GM10847 (cell line): ENCODE results near the gene HK1.

Experiments
- POLR2A ChIP-seq: IDR thresholded peaks from 2 replicates; pipeline ENCODE4 v1.6.1; 2011; ENCODE audit not compliant: insufficient read length; ENCODE audit errors: extremely low read depth

HK1 gene

DNA sequence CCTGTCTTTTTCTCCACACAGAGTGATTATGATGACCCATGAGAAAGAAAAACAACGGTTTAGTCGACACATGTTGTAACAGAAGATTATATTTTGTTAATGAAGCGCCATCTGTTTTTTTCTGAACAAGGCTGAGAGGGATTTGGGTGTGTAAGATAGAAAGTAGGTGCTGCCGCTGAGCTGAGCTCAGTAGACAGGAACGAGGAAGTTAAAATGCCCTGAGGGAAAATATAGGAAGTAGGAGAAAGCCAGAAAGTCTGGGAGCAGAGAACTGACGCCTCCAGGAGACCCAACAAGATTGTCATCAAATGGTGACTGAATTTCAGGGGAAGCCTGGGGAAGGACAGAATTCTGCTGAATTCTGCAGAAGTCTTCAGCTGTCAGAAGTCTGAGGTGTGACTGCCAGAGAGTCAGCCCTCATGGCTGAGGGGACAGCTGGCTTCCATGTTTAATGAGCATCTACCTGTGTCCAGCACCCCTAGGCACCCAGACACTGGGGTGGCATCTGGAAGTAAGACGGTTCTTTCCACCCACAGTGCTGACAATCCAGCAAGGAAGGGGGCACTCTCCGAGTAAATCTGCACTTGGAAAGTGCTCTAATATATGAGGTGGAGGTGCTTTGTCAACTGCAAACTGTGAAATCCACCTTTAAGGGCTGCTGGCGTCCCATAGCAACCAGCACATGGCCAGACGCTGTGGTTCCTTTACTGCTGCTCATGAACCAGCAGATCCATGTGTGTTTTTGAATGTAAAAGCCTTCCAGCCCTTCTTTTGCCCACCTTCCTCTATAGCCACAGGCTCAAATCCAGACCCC is 160.4 kb downstream of the HK1 start:
- no peak for TF ChIP-seq POLR2A

GRCh38 chr10:69439350-69439739 is 161.0 kb downstream of the HK1 start:
- TF ChIP-seq POLR2A, result no peak

GRCh38 chr10:69439813-69440506 is 161.7 kb downstream of the HK1 start:
- no peak for TF ChIP-seq POLR2A

- TF ChIP-seq POLR2A, result no peak
Measured at GRCh38 chr10:69443354-69443753, 165.1 kb downstream of the HK1 start.

DNA sequence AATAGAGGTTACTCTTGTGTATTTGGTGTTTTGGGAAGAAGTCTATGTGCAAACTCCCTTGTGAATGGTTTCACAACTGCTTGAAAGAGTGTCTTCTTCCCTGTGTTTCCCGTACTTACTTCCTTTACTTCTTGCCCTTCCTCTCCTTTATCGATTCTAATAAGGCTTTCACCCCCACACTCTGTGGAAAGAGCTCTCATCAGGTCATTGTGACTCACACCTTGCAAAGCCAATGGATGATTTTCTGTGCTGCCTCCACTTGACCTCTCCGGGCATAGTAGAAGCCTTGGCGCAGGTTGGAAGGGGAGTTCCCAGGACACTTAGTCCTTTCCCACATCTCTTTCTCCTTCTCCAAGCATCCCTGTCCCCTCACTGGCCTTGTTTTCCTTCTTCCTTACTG is 166.7 kb downstream of the HK1 start:
- TF ChIP-seq POLR2A, result no peak

DNA sequence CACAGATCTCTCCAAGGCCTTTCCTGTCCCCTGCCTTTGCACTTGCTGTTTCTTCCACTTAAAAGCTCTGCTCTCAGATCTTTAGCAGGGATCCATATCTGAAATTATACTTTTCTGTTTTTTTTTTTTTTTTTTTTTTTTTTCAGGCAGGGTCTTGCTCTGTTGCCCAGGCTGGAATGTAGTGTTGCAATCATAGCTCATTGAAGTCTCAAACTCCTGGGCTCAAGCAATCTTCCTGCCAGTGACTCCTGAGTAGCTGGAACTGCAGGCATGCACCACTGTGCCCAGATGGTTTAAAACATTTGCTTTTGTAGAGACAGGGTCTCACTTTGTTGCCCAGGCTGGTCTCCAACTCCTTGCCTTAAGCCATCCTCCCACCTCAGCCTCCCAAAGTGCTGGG is 167.9 kb downstream of the HK1 start:
- TF ChIP-seq POLR2A, result no peak

DNA sequence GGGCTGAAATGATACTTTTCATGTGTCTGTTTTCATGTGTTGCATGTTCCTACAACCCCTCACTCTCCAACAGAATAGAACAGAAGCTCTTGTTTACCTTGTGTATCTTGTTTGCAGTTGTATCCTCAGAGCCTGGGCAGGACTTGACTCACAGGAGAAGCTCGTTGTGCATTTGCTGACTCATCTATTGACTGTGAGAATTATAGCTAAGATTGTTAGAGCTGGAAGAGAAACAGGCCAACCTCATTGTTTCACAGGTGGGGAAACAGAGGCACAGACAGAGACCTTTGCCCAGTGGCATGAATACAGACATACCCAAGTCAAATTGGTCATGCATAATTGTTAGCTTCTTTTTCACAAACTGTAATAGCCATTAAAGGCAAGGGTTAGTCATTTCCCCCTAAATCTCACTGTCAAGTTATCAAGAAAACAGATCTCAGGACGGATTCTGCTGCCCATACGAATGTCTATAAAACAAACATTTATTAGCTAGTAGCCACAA is 168.4 kb downstream of the HK1 start:
- TF ChIP-seq POLR2A, result no peak

GRCh38 chr10:69449841-69450240 is 171.5 kb downstream of the HK1 start:
- TF ChIP-seq POLR2A, result no peak

DNA sequence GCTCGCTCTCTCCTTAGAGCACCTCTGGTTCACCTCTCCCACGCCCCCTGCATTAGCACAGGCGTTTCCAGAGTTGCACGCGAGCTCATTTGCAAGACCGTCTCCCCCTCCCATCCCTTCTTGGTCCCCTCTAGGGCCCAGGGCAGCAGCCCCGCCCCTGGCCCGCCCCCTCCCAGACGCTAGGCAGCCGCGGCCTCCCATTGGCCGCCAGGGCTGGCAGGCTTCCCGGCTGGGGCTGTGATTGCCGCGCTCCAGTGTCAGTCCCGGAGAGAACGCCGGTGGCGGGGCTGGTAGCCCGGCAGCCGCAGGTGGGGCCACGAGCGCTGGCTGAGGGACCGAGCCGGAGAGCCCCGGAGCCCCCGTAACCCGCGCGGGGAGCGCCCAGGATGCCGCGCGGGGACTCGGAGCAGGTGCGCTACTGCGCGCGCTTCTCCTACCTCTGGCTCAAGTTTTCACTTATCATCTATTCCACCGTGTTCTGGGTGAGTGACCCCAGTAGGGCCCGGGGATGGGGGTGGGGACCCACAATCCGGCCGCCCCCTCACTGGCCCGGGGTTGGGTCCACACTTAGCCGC is 173.0 kb downstream of the HK1 start, which contains the start of gene TSPAN15:
TSS of gene TSPAN15 (plus strand) at position 257 of the 575 bp plus-strand sequence. CDS start at position 387, 130 bp downstream.
- TF ChIP-seq POLR2A, result no peak
